H9 (cell line): Measurements from ENCODE around the gene HIPK3. TPM values are rescaled to one million over a fixed set of nuclear protein-coding genes. Genes with fewer than 3 reads are reported as not detected.

Source experiments
- DNase-seq: peaks from one replicate; pipeline ENCODE4 v3.0.0-alpha.2; 2017
- H2AFZ ChIP-seq: one replicate; pipeline ENCODE4 v1.6.1; 2013; ENCODE audit warnings: mild to moderate bottlenecking, low read length, control low read depth, moderate library complexity
- H2AK5ac ChIP-seq: 2 replicates; pipeline ENCODE4 v1.6.1; 2013; ENCODE audit warnings: low read length, control low read depth, mixed read lengths; ENCODE audit not compliant: insufficient read length
- H2BK120ac ChIP-seq: one replicate; pipeline ENCODE4 v1.6.1; 2013; ENCODE audit warnings: low read depth, mild to moderate bottlenecking, low read length, control low read depth, inconsistent platforms; ENCODE audit not compliant: poor library complexity, severe bottlenecking
- H2BK12ac ChIP-seq: 2 replicates; pipeline ENCODE4 v1.6.1; 2013; ENCODE audit warnings: low read length, control low read depth, mixed read lengths, low read depth; ENCODE audit not compliant: insufficient read length
- H2BK15ac ChIP-seq: 2 replicates; pipeline ENCODE4 v1.6.1; 2013; ENCODE audit warnings: low read depth, low read length, control low read depth
- H2BK20ac ChIP-seq: one replicate; pipeline ENCODE4 v1.6.1; 2013; ENCODE audit warnings: low read depth, mild to moderate bottlenecking, low read length, control low read depth, inconsistent platforms; ENCODE audit not compliant: poor library complexity, severe bottlenecking
- H2BK5ac ChIP-seq: 2 replicates; pipeline ENCODE4 v1.6.1; 2013; ENCODE audit warnings: low read length, control low read depth, mixed read lengths; ENCODE audit not compliant: insufficient read length
- H3K14ac ChIP-seq: 2 replicates; pipeline ENCODE4 v1.6.1; 2013; ENCODE audit warnings: low read length, control low read depth; ENCODE audit not compliant: insufficient read depth
- H3K18ac ChIP-seq: 2 replicates; pipeline ENCODE4 v1.6.1; 2013; ENCODE audit warnings: low read depth, mild to moderate bottlenecking, mixed read lengths, low read length, control low read depth; ENCODE audit not compliant: insufficient read length
- H3K23ac ChIP-seq: 2 replicates; pipeline ENCODE4 v1.6.1; 2013; ENCODE audit warnings: low read length, control low read depth, mixed read lengths, low read depth; ENCODE audit not compliant: insufficient read length
- H3K23me2 ChIP-seq: 2 replicates; pipeline ENCODE4 v1.6.1; 2013; ENCODE audit warnings: low read depth, mild to moderate bottlenecking, mixed read lengths, low read length, control low read depth; ENCODE audit not compliant: insufficient read length, poor library complexity, severe bottlenecking
- H3K27ac ChIP-seq: 2 replicates; pipeline ENCODE4 v1.5.1; 2013; ENCODE audit warnings: low read length, control low read depth, mixed read lengths, low read depth; ENCODE audit not compliant: insufficient read length
- H3K27me3 ChIP-seq: 2 replicates; pipeline ENCODE4 v1.6.1; 2013; ENCODE audit warnings: low read length, control low read depth, inconsistent platforms; ENCODE audit not compliant: insufficient read depth
- H3K4ac ChIP-seq: 2 replicates; pipeline ENCODE4 v1.6.1; 2013; ENCODE audit warnings: low read depth, mild to moderate bottlenecking, control low read depth, inconsistent platforms, low read length, moderate library complexity
- H3K4me1 ChIP-seq: 2 replicates; pipeline ENCODE4 v1.6.1; 2013; ENCODE audit warnings: low read length, control low read depth, inconsistent platforms; ENCODE audit not compliant: insufficient read depth
- H3K4me2 ChIP-seq: 2 replicates; pipeline ENCODE4 v1.6.1; 2013; ENCODE audit warnings: low read length, control low read depth, mixed read lengths; ENCODE audit not compliant: insufficient read length, insufficient read depth
- H3K56ac ChIP-seq: 2 replicates; pipeline ENCODE4 v1.6.1; 2013; ENCODE audit warnings: low read depth, mild to moderate bottlenecking, mixed read lengths, low read length, control low read depth; ENCODE audit not compliant: insufficient read length
- H3K79me1 ChIP-seq: 2 replicates; pipeline ENCODE4 v1.6.1; 2013; ENCODE audit warnings: low read depth, mild to moderate bottlenecking, moderate library complexity, low read length, control low read depth, inconsistent platforms; ENCODE audit not compliant: insufficient read depth, poor library complexity, severe bottlenecking
- H3K79me2 ChIP-seq: 2 replicates; pipeline ENCODE4 v1.6.1; 2013; ENCODE audit warnings: low read length, control low read depth, inconsistent platforms; ENCODE audit not compliant: insufficient read depth
- H3K9ac ChIP-seq: 2 replicates; pipeline ENCODE4 v1.6.1; 2013; ENCODE audit warnings: low read length, control low read depth, mixed read lengths; ENCODE audit not compliant: insufficient read length; ENCODE audit errors: extremely low read depth
- H3K9me3 ChIP-seq: one replicate; pipeline ENCODE4 v1.6.1; 2013; ENCODE audit warnings: low read depth, low read length, inconsistent platforms; ENCODE audit not compliant: control insufficient read depth
- H3T11ph ChIP-seq: one replicate; pipeline ENCODE4 v1.6.1; 2013; ENCODE audit warnings: mild to moderate bottlenecking, low read length, control low read depth, inconsistent platforms
- H4K20me1 ChIP-seq: one replicate; pipeline ENCODE4 v1.6.1; 2013; ENCODE audit not compliant: control insufficient read depth, insufficient read length, insufficient read depth
- H4K5ac ChIP-seq: 2 replicates; pipeline ENCODE4 v1.6.1; 2013; ENCODE audit warnings: low read depth, mild to moderate bottlenecking, mixed read lengths, low read length, control low read depth; ENCODE audit not compliant: insufficient read length
- H4K8ac ChIP-seq: replicated peaks from 2 replicates; pipeline ENCODE4 v1.6.1; 2013; ENCODE audit warnings: low read length, control low read depth, mixed read lengths, low read depth; ENCODE audit not compliant: insufficient read length
- H4K91ac ChIP-seq: 2 replicates; pipeline ENCODE4 v1.6.1; 2013; ENCODE audit warnings: low read depth, mild to moderate bottlenecking, moderate library complexity, mixed read lengths, low read length, control low read depth; ENCODE audit not compliant: insufficient read length
- H3K27ac Mint-ChIP-seq, 3 experiments: 2 replicates in 2 of 3; 3 replicates in 1 of 3; pipeline ENCODE4 v1.8.0; 2020 to 2021; ENCODE audit warnings: mixed read lengths in 3 of 3, mild to moderate bottlenecking in 1 of 3, moderate library complexity in 1 of 3
- H3K27me3 Mint-ChIP-seq: 2 replicates; pipeline ENCODE4 v1.8.0; 2021; ENCODE audit warnings: low read depth, mild to moderate bottlenecking, moderate library complexity, mixed read lengths
- H3K36me3 Mint-ChIP-seq, 3 experiments: 2 replicates in 2 of 3; 3 replicates in 1 of 3; pipeline ENCODE4 v1.8.0; 2020 to 2021; ENCODE audit warnings: low read depth in 3 of 3, mixed read lengths in 3 of 3; ENCODE audit not compliant: insufficient read depth in 1 of 3
- H3K4me1 Mint-ChIP-seq, 2 experiments: 2 replicates each; pipeline ENCODE4 v1.8.0; 2020; ENCODE audit warnings: mixed read lengths in 2 of 2
- H3K4me3 Mint-ChIP-seq, 2 experiments: 2 replicates in 1 of 2; 3 replicates in 1 of 2; pipeline ENCODE4 v1.8.0; 2020 to 2021; ENCODE audit warnings: mild to moderate bottlenecking in 2 of 2, mixed read lengths in 2 of 2, moderate library complexity in 1 of 2
- H3K9me3 Mint-ChIP-seq, 2 experiments: 2 replicates in 1 of 2; 3 replicates in 1 of 2; pipeline ENCODE4 v1.8.0; 2020; ENCODE audit warnings: mild to moderate bottlenecking in 2 of 2, mixed read lengths in 2 of 2, moderate library complexity in 1 of 2
- CTCF ChIP-seq: fragments of 200-600 bp; sonication (generic); conservative IDR thresholded peaks from 3 replicates; pipeline ENCODE4 v1.8.0; 2021; ENCODE audit warnings: antibody characterized with exemption, mild to moderate bottlenecking
- WGBS: extraction: QIAGEN DNeasy Blood & Tissue Kit; methylation state at CpG from one replicate; pipeline ENCODE4 v1.1.7; 2013; ENCODE audit warnings: missing lambda C conversion rate, low lambda C conversion rate, mixed read lengths; ENCODE audit not compliant: insufficient read length; ENCODE audit errors: extremely low coverage; 5-methylcytosine and 5-hydroxymethylcytosine counted together
- total RNA-seq: library from RNA; stranded (reverse); gene quantifications from 2 replicates; pipeline ENCODE4 v1.2.1, GENCODE V29; 2021

HIPK3 gene
- total RNA-seq, 1 experiment from 2014 or later: 23.4 TPM

GRCh38 chr11:33344611-33345010 is 87.4 kb downstream of the HIPK3 start:
- Histone ChIP-seq H3K56ac (no peak overlapping the region), H2AK5ac (no peak overlapping the region), H3K9me3 (no peaks in the 10 kb centered on the region), H3K4me1 (no peaks in the 10 kb centered on the region), H4K8ac (no peak overlapping the region), H4K91ac (no peak overlapping the region), H2BK20ac (no peak overlapping the region), H2BK120ac (no peak overlapping the region), H3K23me2 (no peaks in the 10 kb centered on the region), H3K4ac (no peak overlapping the region), H3K9ac (no peak overlapping the region), H3K18ac (no peak overlapping the region), H4K5ac (no peak overlapping the region), H3K23ac (no peak overlapping the region), H2AFZ (no peak overlapping the region), H3K4me2 (no peak overlapping the region), H2BK12ac (no peak overlapping the region), H4K20me1 (no peaks in the 10 kb centered on the region), H3K27me3 (no peaks in the 10 kb centered on the region), H2BK15ac (no peak overlapping the region), H3K14ac (no peak overlapping the region), H3T11ph (no peak overlapping the region), H3K27ac (no peak overlapping the region), H3K79me1 (no peaks in the 10 kb centered on the region), H2BK5ac (no peak overlapping the region), H3K79me2 (no peaks in the 10 kb centered on the region)
- Mint-ChIP-seq H3K4me3 (no peak overlapping the region), H3K9me3 (no peaks in the 10 kb centered on the region), H3K36me3 (peaks cover 7 to 29% (median 23%) of the 10 kb centered on the region in 3 experiments; a peak in 6 of 7 replicates), H3K27ac (no peak overlapping the region), H3K4me1 (no peaks in the 10 kb centered on the region), H3K27me3 (no peaks in the 10 kb centered on the region)
- no peak; the same call in 2 of the 3 replicates for TF ChIP-seq CTCF
- no peak for DNase-seq
- WGBS: no CpG with 5 or more reads among the region's 2 CpGs
